Mesenchymal stem cell (in vitro differentiated cells and primary cell): ENCODE data around the gene OVCA2.
A peak's percentile ranks its signal among the peaks of the same experiment; 100 is the strongest.

Experiments
- DNase-seq: peaks from one replicate; pipeline ENCODE4 v3.0.0-alpha.2; 2013
- H2AFZ ChIP-seq: one replicate; pipeline ENCODE4 v1.6.1; 2013; ENCODE audit warnings: low read depth, mild to moderate bottlenecking, control low read depth, inconsistent platforms, low read length, moderate library complexity
- H2AK5ac ChIP-seq: 2 replicates; pipeline ENCODE4 v1.6.1; 2013; ENCODE audit warnings: low read length, moderate library complexity, mild to moderate bottlenecking, inconsistent platforms; ENCODE audit not compliant: severe bottlenecking
- H2BK120ac ChIP-seq: one replicate; pipeline ENCODE4 v1.6.1; 2013; ENCODE audit warnings: low read depth, mild to moderate bottlenecking, inconsistent platforms, low read length, moderate library complexity
- H2BK12ac ChIP-seq, 2 experiments: one replicate each; pipeline ENCODE4 v1.6.1; 2013; ENCODE audit warnings: inconsistent platforms in 2 of 2, low read length in 2 of 2, mild to moderate bottlenecking in 2 of 2, moderate library complexity in 2 of 2, control low read depth in 1 of 2
- H2BK15ac ChIP-seq: one replicate; pipeline ENCODE4 v1.6.1; 2013; ENCODE audit warnings: mild to moderate bottlenecking, low read depth, inconsistent platforms; ENCODE audit not compliant: poor library complexity, severe bottlenecking
- H2BK5ac ChIP-seq: 2 replicates; pipeline ENCODE4 v1.6.1; 2013; ENCODE audit warnings: low read depth, mild to moderate bottlenecking, low read length, control low read depth, inconsistent platforms; ENCODE audit not compliant: poor library complexity, severe bottlenecking
- H3K14ac ChIP-seq, 2 experiments: one replicate each; pipeline ENCODE4 v1.6.1; 2013; ENCODE audit warnings: inconsistent platforms in 2 of 2, low read length in 2 of 2, control low read depth in 1 of 2, mild to moderate bottlenecking in 1 of 2, moderate library complexity in 1 of 2
- H3K18ac ChIP-seq, 2 experiments: one replicate each; pipeline ENCODE4 v1.6.1; 2013; ENCODE audit warnings: inconsistent platforms in 2 of 2, low read length in 2 of 2, control low read depth in 1 of 2, low read depth in 1 of 2, mild to moderate bottlenecking in 1 of 2
- H3K23ac ChIP-seq, 2 experiments: one replicate each; pipeline ENCODE4 v1.6.1; 2013; ENCODE audit warnings: inconsistent platforms in 2 of 2, low read length in 2 of 2, mild to moderate bottlenecking in 2 of 2, moderate library complexity in 2 of 2, control low read depth in 1 of 2
- H3K27ac ChIP-seq: 2 replicates; pipeline ENCODE4 v1.5.1; 2013; ENCODE audit warnings: mild to moderate bottlenecking, moderate library complexity, low read length, control low read depth, inconsistent platforms; ENCODE audit not compliant: poor library complexity, severe bottlenecking
- H3K27me3 ChIP-seq, 2 experiments: 2 replicates each; pipeline versions ENCODE4 v1.6.1 to v1.7.0; 2013; ENCODE audit warnings: low read length in 2 of 2, mild to moderate bottlenecking in 2 of 2, moderate library complexity in 2 of 2, control low read depth in 1 of 2, inconsistent platforms in 1 of 2; ENCODE audit not compliant: control insufficient read depth in 1 of 2, insufficient read depth in 1 of 2
- H3K36me3 ChIP-seq, 2 experiments: 2 replicates each; pipeline versions ENCODE4 v1.6.1 to v1.7.0; 2013; ENCODE audit warnings: low read length in 2 of 2, control low read depth in 1 of 2, inconsistent platforms in 1 of 2, low read depth in 1 of 2, mild to moderate bottlenecking in 1 of 2; ENCODE audit not compliant: insufficient read depth in 2 of 2, control insufficient read depth in 1 of 2
- H3K4ac ChIP-seq, 2 experiments: one replicate each; pipeline ENCODE4 v1.6.1; 2013; ENCODE audit warnings: inconsistent platforms in 2 of 2, low read length in 2 of 2, mild to moderate bottlenecking in 2 of 2, moderate library complexity in 2 of 2, control low read depth in 1 of 2, low read depth in 1 of 2
- H3K4me1 ChIP-seq: 2 replicates; pipeline ENCODE4 v1.6.1; 2013; ENCODE audit warnings: low read depth, low read length, control low read depth; ENCODE audit not compliant: control insufficient read depth, insufficient read depth
- H3K4me2 ChIP-seq: 2 replicates; pipeline ENCODE4 v1.6.1; 2013; ENCODE audit warnings: low read length, mild to moderate bottlenecking, inconsistent platforms; ENCODE audit not compliant: poor library complexity, severe bottlenecking
- H3K4me3 ChIP-seq, 2 experiments: 2 replicates each; pipeline versions ENCODE4 v1.5.1 to v1.7.0; 2013; ENCODE audit warnings: low read length in 2 of 2, mild to moderate bottlenecking in 2 of 2, control low read depth in 1 of 2, low read depth in 1 of 2; ENCODE audit not compliant: insufficient read depth in 1 of 2
- H3K79me1 ChIP-seq: replicated peaks from 2 replicates; pipeline ENCODE4 v1.6.1; 2013; ENCODE audit warnings: mild to moderate bottlenecking, control low read depth, low read length, inconsistent platforms; ENCODE audit not compliant: poor library complexity, severe bottlenecking
- H3K9ac ChIP-seq: 2 replicates; pipeline ENCODE4 v1.7.0; 2013; ENCODE audit warnings: mild to moderate bottlenecking, low read length, moderate library complexity
- H3K9me3 ChIP-seq: 2 replicates; pipeline ENCODE4 v1.7.0; 2013; ENCODE audit warnings: mild to moderate bottlenecking, low read length; ENCODE audit not compliant: control insufficient read depth
- H4K8ac ChIP-seq: one replicate; pipeline ENCODE4 v1.6.1; 2013; ENCODE audit warnings: inconsistent platforms, mild to moderate bottlenecking, low read length, moderate library complexity
- H4K91ac ChIP-seq: one replicate; pipeline ENCODE4 v1.6.1; 2013; ENCODE audit warnings: mild to moderate bottlenecking, low read length, inconsistent platforms
- WGBS: methylation state at CpG from one replicate; pipeline ENCODE4 v1.1.7; 2013; ENCODE audit warnings: mixed read lengths; 5-methylcytosine and 5-hydroxymethylcytosine counted together

The OVCA2 gene

GRCh38 chr17:1995907-1996799 lies 45.7 kb upstream of the OVCA2 start:
- DNase-seq, result no peak
- no peak overlapping the region for H2BK15ac ChIP-seq
- no peak overlapping the region for H3K27ac ChIP-seq
- H4K91ac ChIP-seq, result no peak overlapping the region
- no peak overlapping the region for H3K9ac ChIP-seq
- no peak overlapping the region for H3K23ac ChIP-seq
- no peak overlapping the region for H4K8ac ChIP-seq
- H3K4ac ChIP-seq, result no peak overlapping the region
- H3K79me1 ChIP-seq, result no peaks in the 10 kb centered on the region
- peak overlapping the region in 1 of 2 experiments; percentile 17 for H2BK12ac ChIP-seq
- peak overlapping the region in 1 of 2 experiments; percentile 29 for H3K18ac ChIP-seq
- no peak overlapping the region for H2BK120ac ChIP-seq
- no peak overlapping the region for H3K4me2 ChIP-seq
- H3K4me3 ChIP-seq, result no peak overlapping the region
- no peak overlapping the region for H3K14ac ChIP-seq
- no peaks in the 10 kb centered on the region for H3K9me3 ChIP-seq
- peak overlapping the region; percentile 87 for H2AK5ac ChIP-seq
- peaks cover 4 to 10% of the 10 kb centered on the region in 2 experiments for H3K27me3 ChIP-seq
- H3K36me3 ChIP-seq, result no peaks in the 10 kb centered on the region
- no peak overlapping the region for H2AFZ ChIP-seq
- 80% methylated on average over 10 of the region's 14 CpGs for WGBS
- H2BK5ac ChIP-seq, result no peak overlapping the region
- peaks cover 33% of the 10 kb centered on the region for H3K4me1 ChIP-seq

GRCh38 chr17:1996800-1997288 lies 45.0 kb upstream of the OVCA2 start:
- Histone ChIP-seq H3K9me3 (no peaks in the 10 kb centered on the region), H3K4me2 (no peak overlapping the region), H4K8ac (peak overlapping the region; percentile 0), H3K14ac (no peak overlapping the region), H2AK5ac (peak overlapping the region; percentile 87), H3K4ac (no peak overlapping the region), H3K4me1 (peaks cover 33% of the 10 kb centered on the region), H3K36me3 (no peaks in the 10 kb centered on the region), H3K27ac (peak overlapping the region; percentile 67), H3K9ac (no peak overlapping the region), H3K23ac (no peak overlapping the region), H2AFZ (peak overlapping the region; percentile 57), H3K4me3 (no peak overlapping the region), H3K18ac (peak overlapping the region in 1 of 2 experiments; percentile 29), H2BK12ac (peak overlapping the region in 1 of 2 experiments; percentile 24), H4K91ac (no peak overlapping the region), H2BK120ac (no peak overlapping the region), H2BK15ac (no peak overlapping the region), H3K79me1 (no peaks in the 10 kb centered on the region), H2BK5ac (no peak overlapping the region), H3K27me3 (peaks cover 4 to 10% of the 10 kb centered on the region in 2 experiments)
- WGBS, result 83% methylated on average over 9 of the region's 9 CpGs
- DNase-seq, result no peak

GRCh38 chr17:1997289-1997926 lies 44.4 kb upstream of the OVCA2 start:
- H3K4me3 ChIP-seq, result no peak overlapping the region
- peak overlapping the region; percentile 45 for H4K8ac ChIP-seq
- peak overlapping the region; percentile 61 to 74 for H3K18ac ChIP-seq
- H3K9ac ChIP-seq, result no peak overlapping the region
- peak overlapping the region in 1 of 2 experiments; percentile 19 for H3K23ac ChIP-seq
- peak overlapping the region; percentile 3 for H2AFZ ChIP-seq
- peak overlapping the region; percentile 84 for H2BK5ac ChIP-seq
- peak overlapping the region; percentile 34 for H4K91ac ChIP-seq
- no peaks in the 10 kb centered on the region for H3K36me3 ChIP-seq
- H3K4me2 ChIP-seq, result peak overlapping the region; percentile 74
- peak overlapping the region in 1 of 2 experiments; percentile 64 for H2BK12ac ChIP-seq
- H2AK5ac ChIP-seq, result peak overlapping the region; percentile 2
- peaks cover 33% of the 10 kb centered on the region for H3K4me1 ChIP-seq
- H3K27ac ChIP-seq, result peak overlapping the region; percentile 67
- peaks cover 4 to 10% of the 10 kb centered on the region in 2 experiments for H3K27me3 ChIP-seq
- no peak overlapping the region for H2BK15ac ChIP-seq
- no peak overlapping the region for H3K14ac ChIP-seq
- DNase-seq, result no peak
- H3K4ac ChIP-seq, result peak overlapping the region in 1 of 2 experiments; percentile 79
- 48% methylated on average over 21 of the region's 22 CpGs for WGBS
- H2BK120ac ChIP-seq, result no peak overlapping the region
- no peaks in the 10 kb centered on the region for H3K79me1 ChIP-seq
- no peaks in the 10 kb centered on the region for H3K9me3 ChIP-seq
